Hypothalamus (tissue), 51 donors: ENCODE measurements around the gene PRDM16.

ENCODE experiments used
- DNase-seq, 51 donors: peaks; one replicate each; lab custom pipeline; 2025; lab: John Stamatoyannopoulos, UW

PRDM16 gene

GRCh38 chr1:3096345-3096744 lies 27.3 kb downstream of the PRDM16 start:
- no peak for DNase-seq

GRCh38 chr1:3097231-3097630 lies 28.2 kb downstream of the PRDM16 start:
- DNase-seq = no peak

- DNase-seq = no peak
Observed at GRCh38 chr1:3097861-3098260, 28.9 kb downstream of the PRDM16 start.

- no peak for DNase-seq
Observed at GRCh38 chr1:3099861-3100260, 30.9 kb downstream of the PRDM16 start.

GRCh38 chr1:3101124-3101939 lies 32.3 kb downstream of the PRDM16 start:
- no peak for DNase-seq

GRCh38 chr1:3102641-3103040 lies 33.6 kb downstream of the PRDM16 start:
- DNase-seq = no peak

GRCh38 chr1:3103967-3104677 lies 35.1 kb downstream of the PRDM16 start:
- DNase-seq = peak in 2 of 51 donors; percentile 21 to 22

- DNase-seq = peak in 23 of 51 donors; percentile 15 to 80 (median 37)
Observed at GRCh38 chr1:3105167-3105863, 36.3 kb downstream of the PRDM16 start.

- no peak for DNase-seq
Observed at GRCh38 chr1:3106216-3106615, 37.2 kb downstream of the PRDM16 start.

- no peak for DNase-seq
Observed at GRCh38 chr1:3107201-3107600, 38.2 kb downstream of the PRDM16 start.

GRCh38 chr1:3109355-3109754 lies 40.4 kb downstream of the PRDM16 start:
- no peak for DNase-seq

- DNase-seq = no peak
Observed at GRCh38 chr1:3111348-3112021, 42.5 kb downstream of the PRDM16 start.

GRCh38 chr1:3112526-3112925 lies 43.5 kb downstream of the PRDM16 start:
- no peak for DNase-seq

GRCh38 chr1:3113047-3113740 lies 44.2 kb downstream of the PRDM16 start:
- DNase-seq = peak in 1 of 51 donors; percentile 36

GRCh38 chr1:3113741-3114056 lies 44.7 kb downstream of the PRDM16 start:
- no peak for DNase-seq

GRCh38 chr1:3114131-3114744 lies 45.2 kb downstream of the PRDM16 start:
- no peak for DNase-seq

- no peak for DNase-seq
Observed at GRCh38 chr1:3114846-3115245, 45.8 kb downstream of the PRDM16 start.

- DNase-seq = no peak
Observed at GRCh38 chr1:3115275-3116149, 46.5 kb downstream of the PRDM16 start.

GRCh38 chr1:3116150-3116510 lies 47.1 kb downstream of the PRDM16 start:
- DNase-seq = no peak
